Mucosa of stomach (tissue), 1 donor: ENCODE data around the gene LMCD1.

Source experiments
- H3K27me3 ChIP-seq: one replicate; pipeline ENCODE4 v1.7.0; 2013; ENCODE audit warnings: mild to moderate bottlenecking, low read length; ENCODE audit not compliant: control insufficient read depth, insufficient read depth
- H3K36me3 ChIP-seq: one replicate; pipeline ENCODE4 v1.7.0; 2013; ENCODE audit warnings: low read length; ENCODE audit not compliant: control insufficient read depth, insufficient read depth
- H3K4me1 ChIP-seq: one replicate; pipeline ENCODE4 v1.7.0; 2013; ENCODE audit warnings: mild to moderate bottlenecking, low read length; ENCODE audit not compliant: control insufficient read depth, insufficient read depth
- H3K4me3 ChIP-seq: one replicate; pipeline ENCODE4 v1.7.0; 2013; ENCODE audit warnings: low read length
- H3K9ac ChIP-seq: one replicate; pipeline ENCODE4 v1.7.0; 2013; ENCODE audit warnings: mild to moderate bottlenecking, low read length, moderate library complexity
- H3K9me3 ChIP-seq: one replicate; pipeline ENCODE4 v1.7.0; 2013; ENCODE audit warnings: mild to moderate bottlenecking, low read length, moderate library complexity; ENCODE audit not compliant: control insufficient read depth
- donor health status: Pancreatic carcinoma.

LMCD1 gene

GRCh38 chr3:8516783-8517182, 15.2 kb downstream of the LMCD1 start:
- H3K4me1 ChIP-seq, result no peaks in the 10 kb centered on the region

GRCh38 chr3:8517487-8517886, 15.9 kb downstream of the LMCD1 start:
- H3K4me3 ChIP-seq, result no peak overlapping the region
- H3K4me1 ChIP-seq, result no peaks in the 10 kb centered on the region
- H3K9me3 ChIP-seq, result no peaks in the 10 kb centered on the region
- no peaks in the 10 kb centered on the region for H3K36me3 ChIP-seq
- no peak overlapping the region for H3K9ac ChIP-seq
- H3K27me3 ChIP-seq, result no peaks in the 10 kb centered on the region

More at GRCh38 chr3:8516783-8517182, 15.2 kb downstream of the LMCD1 start:
- H3K36me3 ChIP-seq, result no peaks in the 10 kb centered on the region
- no peak overlapping the region for H3K9ac ChIP-seq
- H3K9me3 ChIP-seq, result no peaks in the 10 kb centered on the region
- H3K27me3 ChIP-seq, result no peaks in the 10 kb centered on the region
- H3K4me3 ChIP-seq, result no peak overlapping the region

GRCh38 chr3:8518138-8518537, 16.5 kb downstream of the LMCD1 start:
- H3K36me3 ChIP-seq, result no peaks in the 10 kb centered on the region
- no peak overlapping the region for H3K4me3 ChIP-seq
- no peaks in the 10 kb centered on the region for H3K9me3 ChIP-seq
- no peak overlapping the region for H3K9ac ChIP-seq
- H3K27me3 ChIP-seq, result no peaks in the 10 kb centered on the region
- H3K4me1 ChIP-seq, result no peaks in the 10 kb centered on the region

- no peak overlapping the region for H3K9ac ChIP-seq
- H3K27me3 ChIP-seq, result no peaks in the 10 kb centered on the region
- no peak overlapping the region for H3K4me3 ChIP-seq
- H3K36me3 ChIP-seq, result no peaks in the 10 kb centered on the region
- H3K9me3 ChIP-seq, result no peaks in the 10 kb centered on the region
- no peaks in the 10 kb centered on the region for H3K4me1 ChIP-seq
These were observed 17.5 kb downstream of the LMCD1 start for GRCh38 chr3:8519156-8519555.

GRCh38 chr3:8519774-8520448, 18.3 kb downstream of the LMCD1 start:
- no peaks in the 10 kb centered on the region for H3K4me1 ChIP-seq
- no peak overlapping the region for H3K9ac ChIP-seq
- no peaks in the 10 kb centered on the region for H3K9me3 ChIP-seq
- no peaks in the 10 kb centered on the region for H3K36me3 ChIP-seq
- no peak overlapping the region for H3K4me3 ChIP-seq
- H3K27me3 ChIP-seq, result no peaks in the 10 kb centered on the region

GRCh38 chr3:8520816-8521403, 19.3 kb downstream of the LMCD1 start:
- H3K4me1 ChIP-seq, result no peaks in the 10 kb centered on the region
- H3K36me3 ChIP-seq, result no peaks in the 10 kb centered on the region
- no peaks in the 10 kb centered on the region for H3K9me3 ChIP-seq

GRCh38 chr3:8523041-8523440, 21.4 kb downstream of the LMCD1 start:
- Histone ChIP-seq H3K4me1 (no peaks in the 10 kb centered on the region), H3K27me3 (no peaks in the 10 kb centered on the region), H3K4me3 (no peak overlapping the region), H3K36me3 (no peaks in the 10 kb centered on the region), H3K9me3 (no peaks in the 10 kb centered on the region), H3K9ac (no peak overlapping the region)

More at GRCh38 chr3:8520816-8521403, 19.3 kb downstream of the LMCD1 start:
- H3K9ac ChIP-seq, result no peak overlapping the region
- no peaks in the 10 kb centered on the region for H3K27me3 ChIP-seq
- no peak overlapping the region for H3K4me3 ChIP-seq

- Histone ChIP-seq H3K9ac (no peak overlapping the region), H3K4me3 (no peak overlapping the region), H3K4me1 (no peaks in the 10 kb centered on the region), H3K27me3 (no peaks in the 10 kb centered on the region), H3K36me3 (no peaks in the 10 kb centered on the region), H3K9me3 (no peaks in the 10 kb centered on the region)
These were observed 22.6 kb downstream of the LMCD1 start for GRCh38 chr3:8524249-8524648.

GRCh38 chr3:8524656-8525399, 23.2 kb downstream of the LMCD1 start:
- peaks cover 1% of the 10 kb centered on the region for H3K4me1 ChIP-seq
- H3K9ac ChIP-seq, result no peak overlapping the region
- H3K36me3 ChIP-seq, result no peaks in the 10 kb centered on the region
- no peaks in the 10 kb centered on the region for H3K27me3 ChIP-seq
- no peaks in the 10 kb centered on the region for H3K9me3 ChIP-seq
- no peak overlapping the region for H3K4me3 ChIP-seq

GRCh38 chr3:8525893-8526292, 24.3 kb downstream of the LMCD1 start:
- peaks cover 11% of the 10 kb centered on the region for H3K4me1 ChIP-seq
- no peaks in the 10 kb centered on the region for H3K36me3 ChIP-seq

GRCh38 chr3:8529181-8529637, 27.6 kb downstream of the LMCD1 start:
- Histone ChIP-seq H3K9ac (no peak overlapping the region), H3K27me3 (no peaks in the 10 kb centered on the region), H3K9me3 (no peaks in the 10 kb centered on the region), H3K4me1 (peaks cover 17% of the 10 kb centered on the region), H3K4me3 (no peak overlapping the region), H3K36me3 (no peaks in the 10 kb centered on the region)

More at GRCh38 chr3:8525893-8526292, 24.3 kb downstream of the LMCD1 start:
- H3K27me3 ChIP-seq, result no peaks in the 10 kb centered on the region
- no peak overlapping the region for H3K4me3 ChIP-seq
- no peaks in the 10 kb centered on the region for H3K9me3 ChIP-seq
- H3K9ac ChIP-seq, result no peak overlapping the region
